22Rv1 (cell line): ENCODE data around the gene SAMD11.

Source experiments
- ZFX ChIP-seq: fragments of 450-650 bp; IDR thresholded peaks from 2 replicates; pipeline ENCODE4 v1.6.1; 2017; ENCODE audit warnings: antibody characterized with exemption, borderline replicate concordance
- TF ChIP-seq, protein P1 (sequence below): fragments of 450-650 bp; IDR thresholded peaks from 2 replicates; pipeline ENCODE4 v1.5.1; 2017; ENCODE audit warnings: mild to moderate bottlenecking

DNA sequence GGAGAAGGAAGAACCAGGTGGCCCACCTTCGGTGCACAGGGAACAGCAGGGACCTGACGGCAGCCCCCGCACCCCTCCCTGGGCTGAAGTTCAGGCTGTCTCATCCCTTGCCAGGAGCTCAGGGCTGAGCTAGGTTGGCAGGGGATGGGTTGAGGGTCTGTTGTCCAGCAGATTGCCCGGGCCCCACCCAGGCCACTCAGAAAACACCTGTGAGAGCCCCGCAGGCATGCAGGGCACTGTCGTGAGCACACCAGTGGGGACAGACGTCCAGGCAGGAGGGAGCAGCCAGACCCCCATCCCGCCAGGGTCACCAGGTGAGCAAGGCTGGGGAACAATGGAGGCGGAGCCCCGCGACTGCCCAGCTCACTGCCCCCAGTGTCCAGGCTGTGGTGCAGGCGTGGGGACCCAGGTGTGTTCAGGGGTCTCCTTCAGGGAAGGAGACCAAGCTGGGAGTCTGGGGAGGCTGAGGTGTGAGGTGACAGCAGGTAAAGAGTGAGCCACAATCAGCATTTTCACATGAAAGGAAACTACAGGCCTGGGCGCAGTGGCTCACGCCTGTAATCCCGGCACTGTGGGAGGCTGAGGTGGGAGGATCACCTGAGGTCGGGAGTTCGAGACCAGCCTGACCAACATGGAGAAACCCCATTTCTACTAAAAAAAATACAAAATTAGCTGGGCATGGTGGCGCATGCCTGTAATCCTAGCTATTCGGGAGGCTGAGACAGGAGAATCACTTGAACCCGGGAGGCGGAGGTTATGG, 9.4 kb upstream of the SAMD11 start:
- TF ChIP-seq, protein P1, sequence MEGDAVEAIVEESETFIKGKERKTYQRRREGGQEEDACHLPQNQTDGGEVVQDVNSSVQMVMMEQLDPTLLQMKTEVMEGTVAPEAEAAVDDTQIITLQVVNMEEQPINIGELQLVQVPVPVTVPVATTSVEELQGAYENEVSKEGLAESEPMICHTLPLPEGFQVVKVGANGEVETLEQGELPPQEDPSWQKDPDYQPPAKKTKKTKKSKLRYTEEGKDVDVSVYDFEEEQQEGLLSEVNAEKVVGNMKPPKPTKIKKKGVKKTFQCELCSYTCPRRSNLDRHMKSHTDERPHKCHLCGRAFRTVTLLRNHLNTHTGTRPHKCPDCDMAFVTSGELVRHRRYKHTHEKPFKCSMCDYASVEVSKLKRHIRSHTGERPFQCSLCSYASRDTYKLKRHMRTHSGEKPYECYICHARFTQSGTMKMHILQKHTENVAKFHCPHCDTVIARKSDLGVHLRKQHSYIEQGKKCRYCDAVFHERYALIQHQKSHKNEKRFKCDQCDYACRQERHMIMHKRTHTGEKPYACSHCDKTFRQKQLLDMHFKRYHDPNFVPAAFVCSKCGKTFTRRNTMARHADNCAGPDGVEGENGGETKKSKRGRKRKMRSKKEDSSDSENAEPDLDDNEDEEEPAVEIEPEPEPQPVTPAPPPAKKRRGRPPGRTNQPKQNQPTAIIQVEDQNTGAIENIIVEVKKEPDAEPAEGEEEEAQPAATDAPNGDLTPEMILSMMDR, result no peak
- no peak for TF ChIP-seq ZFX
